ENCODE data around the gene MUC13.

MUC13 gene

GRCh38 chr3:124976383-124976782 lies 41.8 kb upstream of the MUC13 start:
- H3K36me3 ChIP-seq (ENCODE audit: control insufficient read depth in 1 of 2, insufficient read depth in 2 of 2, low read depth in 1 of 2, low read length in 2 of 2) = peaks cover 34 to 84% of the 10 kb centered on the region in 2 experiments
- no peak overlapping the region for H2BK15ac ChIP-seq (ENCODE audit: low read depth, poor library complexity, severe bottlenecking)
- H3K14ac ChIP-seq (ENCODE audit: low read length in 2 of 2) = no peak overlapping the region
- no peak overlapping the region for H3K18ac ChIP-seq (ENCODE audit: low read depth in 1 of 2, low read length in 2 of 2)
- H3K4ac ChIP-seq (ENCODE audit: low read depth in 1 of 2, low read length in 2 of 2) = no peak overlapping the region
- no peak overlapping the region for H3K23ac ChIP-seq (ENCODE audit: low read length in 2 of 2)
- no peaks in the 10 kb centered on the region for H3K4me1 ChIP-seq (ENCODE audit: control insufficient read depth, insufficient read depth, low read depth, low read length)
- H2AK5ac ChIP-seq (ENCODE audit: low read length, severe bottlenecking) = no peak overlapping the region
- H3K27me3 ChIP-seq (ENCODE audit: control insufficient read depth in 1 of 2, insufficient read depth in 1 of 2, low read length in 2 of 2) = no peaks in the 10 kb centered on the region
- H2BK12ac ChIP-seq (ENCODE audit: low read length in 2 of 2) = no peak overlapping the region
- no peak overlapping the region for H4K8ac ChIP-seq (ENCODE audit: low read length)
- H2BK5ac ChIP-seq (ENCODE audit: low read depth, low read length, poor library complexity, severe bottlenecking) = no peak overlapping the region
- H2AFZ ChIP-seq (ENCODE audit: low read depth, low read length) = no peak overlapping the region
- no peak overlapping the region for H3K27ac ChIP-seq (ENCODE audit: low read length, poor library complexity, severe bottlenecking)
- no peak overlapping the region for H3K4me2 ChIP-seq (ENCODE audit: low read length, poor library complexity, severe bottlenecking)
- DNase-seq = no peak
- no peak overlapping the region for H4K91ac ChIP-seq (ENCODE audit: low read length)
- no peak overlapping the region for H3K4me3 ChIP-seq (ENCODE audit: insufficient read depth in 1 of 2, low read depth in 1 of 2, low read length in 2 of 2)
- H3K9ac ChIP-seq (ENCODE audit: low read length) = no peak overlapping the region
- WGBS = 96% methylated on average over 6 of the region's 6 CpGs
- H3K9me3 ChIP-seq (ENCODE audit: control insufficient read depth, low read length) = no peaks in the 10 kb centered on the region
- H2BK120ac ChIP-seq (ENCODE audit: low read depth, low read length) = no peak overlapping the region
- H3K79me1 ChIP-seq (replicated peaks; ENCODE audit: low read length, poor library complexity, severe bottlenecking) = peaks cover 10% of the 10 kb centered on the region

DNA sequence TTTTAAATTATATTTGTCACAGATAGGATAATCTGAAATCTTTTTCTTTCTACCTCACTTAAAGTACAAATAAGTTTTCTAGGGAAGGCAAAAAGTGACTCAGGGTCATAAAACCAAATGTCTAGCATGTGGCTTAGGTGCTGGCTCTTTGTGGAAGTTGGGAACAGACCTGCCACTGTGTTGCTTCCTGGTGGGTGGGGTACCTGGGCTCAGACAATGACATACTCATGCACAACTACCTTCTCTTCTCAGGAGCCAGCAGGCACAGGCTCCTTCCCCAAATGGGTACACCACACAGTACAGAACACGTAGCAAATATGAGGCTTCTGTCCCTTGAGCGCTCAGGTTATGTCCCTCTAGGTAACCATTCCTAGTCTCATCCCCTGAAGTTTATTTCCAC lies 40.1 kb upstream of the MUC13 start:
- no peaks in the 10 kb centered on the region for H3K9me3 ChIP-seq (ENCODE audit: control insufficient read depth, low read length)
- H3K18ac ChIP-seq (ENCODE audit: low read depth in 1 of 2, low read length in 2 of 2) = no peak overlapping the region
- H2BK15ac ChIP-seq (ENCODE audit: low read depth, poor library complexity, severe bottlenecking) = no peak overlapping the region
- H2BK12ac ChIP-seq (ENCODE audit: low read length in 2 of 2) = no peak overlapping the region
- H3K27me3 ChIP-seq (ENCODE audit: control insufficient read depth in 1 of 2, insufficient read depth in 1 of 2, low read length in 2 of 2) = no peaks in the 10 kb centered on the region
- peaks cover 39 to 85% of the 10 kb centered on the region in 2 experiments for H3K36me3 ChIP-seq (ENCODE audit: control insufficient read depth in 1 of 2, insufficient read depth in 2 of 2, low read depth in 1 of 2, low read length in 2 of 2)
- no peak overlapping the region for H3K4me2 ChIP-seq (ENCODE audit: low read length, poor library complexity, severe bottlenecking)
- no peak overlapping the region for H3K27ac ChIP-seq (ENCODE audit: low read length, poor library complexity, severe bottlenecking)
- peaks cover 9% of the 10 kb centered on the region for H3K79me1 ChIP-seq (replicated peaks; ENCODE audit: low read length, poor library complexity, severe bottlenecking)
- H3K14ac ChIP-seq (ENCODE audit: low read length in 2 of 2) = no peak overlapping the region
- no peak overlapping the region for H3K23ac ChIP-seq (ENCODE audit: low read length in 2 of 2)
- WGBS = 100% methylated on average over 1 of the region's 2 CpGs
- no peak overlapping the region for H4K8ac ChIP-seq (ENCODE audit: low read length)
- H3K4ac ChIP-seq (ENCODE audit: low read depth in 1 of 2, low read length in 2 of 2) = no peak overlapping the region
- no peak overlapping the region for H2BK5ac ChIP-seq (ENCODE audit: low read depth, low read length, poor library complexity, severe bottlenecking)
- no peak overlapping the region for H4K91ac ChIP-seq (ENCODE audit: low read length)
- no peak overlapping the region for H3K4me3 ChIP-seq (ENCODE audit: insufficient read depth in 1 of 2, low read depth in 1 of 2, low read length in 2 of 2)
- DNase-seq = no peak
- no peak overlapping the region for H2AK5ac ChIP-seq (ENCODE audit: low read length, severe bottlenecking)
- peaks cover 5% of the 10 kb centered on the region for H3K4me1 ChIP-seq (ENCODE audit: control insufficient read depth, insufficient read depth, low read depth, low read length)
- H2BK120ac ChIP-seq (ENCODE audit: low read depth, low read length) = no peak overlapping the region
- H3K9ac ChIP-seq (ENCODE audit: low read length) = no peak overlapping the region
- H2AFZ ChIP-seq (ENCODE audit: low read depth, low read length) = no peak overlapping the region

GRCh38 chr3:124973290-124973689 lies 38.7 kb upstream of the MUC13 start:
- no peak overlapping the region for H2BK5ac ChIP-seq (ENCODE audit: low read depth, low read length, poor library complexity, severe bottlenecking)
- no peaks in the 10 kb centered on the region for H3K27me3 ChIP-seq (ENCODE audit: control insufficient read depth in 1 of 2, insufficient read depth in 1 of 2, low read length in 2 of 2)
- peaks cover 10% of the 10 kb centered on the region for H3K79me1 ChIP-seq (replicated peaks; ENCODE audit: low read length, poor library complexity, severe bottlenecking)
- H3K9ac ChIP-seq (ENCODE audit: low read length) = no peak overlapping the region
- no peak overlapping the region for H2BK15ac ChIP-seq (ENCODE audit: low read depth, poor library complexity, severe bottlenecking)
- H3K4me3 ChIP-seq (ENCODE audit: insufficient read depth in 1 of 2, low read depth in 1 of 2, low read length in 2 of 2) = no peak overlapping the region
- H3K4me2 ChIP-seq (ENCODE audit: low read length, poor library complexity, severe bottlenecking) = no peak overlapping the region
- H3K36me3 ChIP-seq (ENCODE audit: control insufficient read depth in 1 of 2, insufficient read depth in 2 of 2, low read depth in 1 of 2, low read length in 2 of 2) = peaks cover 50 to 93% of the 10 kb centered on the region in 2 experiments
- H3K14ac ChIP-seq (ENCODE audit: low read length in 2 of 2) = no peak overlapping the region
- H4K91ac ChIP-seq (ENCODE audit: low read length) = no peak overlapping the region
- no peak overlapping the region for H2BK12ac ChIP-seq (ENCODE audit: low read length in 2 of 2)
- no peaks in the 10 kb centered on the region for H3K9me3 ChIP-seq (ENCODE audit: control insufficient read depth, low read length)
- H3K18ac ChIP-seq (ENCODE audit: low read depth in 1 of 2, low read length in 2 of 2) = no peak overlapping the region
- H3K23ac ChIP-seq (ENCODE audit: low read length in 2 of 2) = no peak overlapping the region
- peaks cover 5% of the 10 kb centered on the region for H3K4me1 ChIP-seq (ENCODE audit: control insufficient read depth, insufficient read depth, low read depth, low read length)
- H3K4ac ChIP-seq (ENCODE audit: low read depth in 1 of 2, low read length in 2 of 2) = no peak overlapping the region
- no peak for DNase-seq
- no peak overlapping the region for H2BK120ac ChIP-seq (ENCODE audit: low read depth, low read length)
- no peak overlapping the region for H2AFZ ChIP-seq (ENCODE audit: low read depth, low read length)
- H3K27ac ChIP-seq (ENCODE audit: low read length, poor library complexity, severe bottlenecking) = no peak overlapping the region
- no peak overlapping the region for H2AK5ac ChIP-seq (ENCODE audit: low read length, severe bottlenecking)
- H4K8ac ChIP-seq (ENCODE audit: low read length) = no peak overlapping the region

DNA sequence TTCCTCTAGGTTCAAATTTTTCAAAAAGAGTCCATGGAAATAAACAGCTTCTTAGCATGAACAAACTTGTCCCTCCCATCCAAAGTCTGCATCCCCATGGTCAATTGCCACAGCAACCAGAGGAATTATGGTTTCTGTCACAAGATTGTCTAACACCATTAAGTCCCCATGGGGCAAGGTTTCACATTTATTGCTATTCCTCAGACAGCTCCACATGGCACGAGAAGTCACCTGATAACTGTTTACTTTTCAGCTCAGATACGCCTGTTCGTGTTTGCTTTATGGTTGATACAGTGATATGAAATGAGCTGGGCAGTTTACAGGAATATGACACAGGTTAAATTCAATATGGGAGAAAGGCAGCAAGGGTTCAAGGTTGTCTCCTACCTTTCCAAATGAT lies 37.9 kb upstream of the MUC13 start:
- H2BK120ac ChIP-seq (ENCODE audit: low read depth, low read length) = no peak overlapping the region
- H3K4ac ChIP-seq (ENCODE audit: low read depth in 1 of 2, low read length in 2 of 2) = no peak overlapping the region
- H3K27ac ChIP-seq (ENCODE audit: low read length, poor library complexity, severe bottlenecking) = no peak overlapping the region
- peaks cover 50 to 96% of the 10 kb centered on the region in 2 experiments for H3K36me3 ChIP-seq (ENCODE audit: control insufficient read depth in 1 of 2, insufficient read depth in 2 of 2, low read depth in 1 of 2, low read length in 2 of 2)
- WGBS = 94% methylated on average over 3 of the region's 3 CpGs
- no peak overlapping the region for H2AK5ac ChIP-seq (ENCODE audit: low read length, severe bottlenecking)
- no peak overlapping the region for H3K4me2 ChIP-seq (ENCODE audit: low read length, poor library complexity, severe bottlenecking)
- H2AFZ ChIP-seq (ENCODE audit: low read depth, low read length) = no peak overlapping the region
- DNase-seq = no peak
- H3K9ac ChIP-seq (ENCODE audit: low read length) = no peak overlapping the region
- no peaks in the 10 kb centered on the region for H3K9me3 ChIP-seq (ENCODE audit: control insufficient read depth, low read length)
- H3K23ac ChIP-seq (ENCODE audit: low read length in 2 of 2) = no peak overlapping the region
- H3K18ac ChIP-seq (ENCODE audit: low read depth in 1 of 2, low read length in 2 of 2) = no peak overlapping the region
- no peak overlapping the region for H2BK15ac ChIP-seq (ENCODE audit: low read depth, poor library complexity, severe bottlenecking)
- no peak overlapping the region for H3K14ac ChIP-seq (ENCODE audit: low read length in 2 of 2)
- no peak overlapping the region for H4K8ac ChIP-seq (ENCODE audit: low read length)
- H3K4me1 ChIP-seq (ENCODE audit: control insufficient read depth, insufficient read depth, low read depth, low read length) = peaks cover 5% of the 10 kb centered on the region
- H3K27me3 ChIP-seq (ENCODE audit: control insufficient read depth in 1 of 2, insufficient read depth in 1 of 2, low read length in 2 of 2) = no peaks in the 10 kb centered on the region
- H4K91ac ChIP-seq (ENCODE audit: low read length) = no peak overlapping the region
- peaks cover 8% of the 10 kb centered on the region for H3K79me1 ChIP-seq (replicated peaks; ENCODE audit: low read length, poor library complexity, severe bottlenecking)
- H3K4me3 ChIP-seq (ENCODE audit: insufficient read depth in 1 of 2, low read depth in 1 of 2, low read length in 2 of 2) = no peak overlapping the region
- H2BK12ac ChIP-seq (ENCODE audit: low read length in 2 of 2) = no peak overlapping the region
- H2BK5ac ChIP-seq (ENCODE audit: low read depth, low read length, poor library complexity, severe bottlenecking) = no peak overlapping the region
